SK-N-SH (cell line): Measurements from ENCODE around the gene MRPS5. TPM values are rescaled to one million over a fixed set of nuclear protein-coding genes. Genes with fewer than 3 reads are reported as not detected.

Experiments
- CTCF ChIA-PET: fragments of 300-600, 350-600 bp; formaldehyde crosslinking; extraction: SDS; loops from one replicate; lab custom pipeline; 2021; lab: Yijun Ruan, JAX
- POLR2A ChIA-PET: fragments of 350-600 bp; sonication (Branson Sonifier 250); formaldehyde crosslinking; extraction: SDS; loops from one replicate; lab custom pipeline; 2020; ENCODE audit warnings: antibody characterized with exemption, inconsistent platforms; lab: Yijun Ruan, JAX
- DNase-seq: peaks from one replicate; pipeline ENCODE4 v3.0.0; 2012
- H2AFZ ChIP-seq: fragments of 200-600 bp; sonication (generic); 2 replicates; pipeline ENCODE4 v1.8.1; 2016; ENCODE audit warnings: antibody characterized with exemption, mild to moderate bottlenecking, low read depth
- H3F3A ChIP-seq: fragments of 200-600 bp; sonication (generic); replicated peaks from 2 replicates; pipeline ENCODE3; 2016; ENCODE audit warnings: antibody characterized with exemption, mild to moderate bottlenecking; ENCODE audit not compliant: insufficient read depth
- H3K27ac ChIP-seq, 2 experiments: fragments of 200-500 bp in 1 of 2; fragments of 200-600 bp in 1 of 2; sonication (Bioruptor generic) in 1 of 2; sonication (generic), shearing (Covaris generic) in 1 of 2; 2 replicates each; pipeline versions ENCODE4 v1.5.1 to v1.6.1; 2014 to 2016; ENCODE audit warnings: low read depth in 2 of 2, inconsistent platforms in 1 of 2, low read length in 1 of 2, mild to moderate bottlenecking in 1 of 2, mixed read lengths in 1 of 2
- H3K27me3 ChIP-seq: fragments of 200-600 bp; sonication (generic), shearing (Covaris generic); 2 replicates; pipeline ENCODE4 v1.6.1; 2016; ENCODE audit warnings: mixed run types; ENCODE audit not compliant: insufficient read depth
- H3K36me3 ChIP-seq, 2 experiments: fragments of 200-500 bp in 1 of 2; fragments of 200-600 bp in 1 of 2; sonication (Bioruptor generic) in 1 of 2; sonication (generic) in 1 of 2; replicated peaks in 1 of 2; 2 replicates each; pipeline versions ENCODE3 to v1.5.1; 2014 to 2016; ENCODE audit warnings: low read length in 1 of 2, mild to moderate bottlenecking in 1 of 2; ENCODE audit not compliant: insufficient read depth in 2 of 2, control insufficient read depth in 1 of 2
- H3K4me1 ChIP-seq, 2 experiments: fragments of 200-500 bp in 1 of 2; fragments of 200-600 bp in 1 of 2; sonication (Bioruptor generic) in 1 of 2; sonication (generic), shearing (Covaris generic) in 1 of 2; 2 replicates each; pipeline versions ENCODE4 v1.5.1 to v1.6.1; 2014 to 2016; ENCODE audit warnings: low read depth in 1 of 2, low read length in 1 of 2, mixed run types in 1 of 2; ENCODE audit not compliant: insufficient read depth in 2 of 2, control insufficient read depth in 1 of 2
- H3K4me2 ChIP-seq: fragments of 200-600 bp; sonication (generic), shearing (Covaris generic); 2 replicates; pipeline ENCODE4 v1.6.1; 2017; ENCODE audit warnings: mixed run types
- H3K4me3 ChIP-seq, 2 experiments: fragments of 200-500 bp in 1 of 2; fragments of 200-600 bp in 1 of 2; sonication (Bioruptor generic) in 1 of 2; sonication (generic), shearing (Covaris generic) in 1 of 2; 2 replicates each; pipeline versions ENCODE4 v1.5.1 to v1.8.1; 2014 to 2016; ENCODE audit warnings: low read depth in 2 of 2, inconsistent platforms in 1 of 2, low read length in 1 of 2, mild to moderate bottlenecking in 1 of 2, mixed read lengths in 1 of 2, moderate library complexity in 1 of 2
- H3K79me2 ChIP-seq: fragments of 200-600 bp; sonication (generic); 2 replicates; pipeline ENCODE4 v1.8.1; 2017; ENCODE audit warnings: mild to moderate bottlenecking; ENCODE audit not compliant: insufficient read depth
- H3K9ac ChIP-seq: fragments of 200-600 bp; sonication (generic); 2 replicates; pipeline ENCODE4 v1.6.1; 2017; ENCODE audit warnings: mixed run types
- H3K9me2 ChIP-seq: fragments of 200-600 bp; sonication (generic); 2 replicates; pipeline ENCODE4 v1.6.1; 2017; ENCODE audit warnings: mixed run types
- H3K9me3 ChIP-seq: fragments of 200-600 bp; sonication (generic); 2 replicates; pipeline ENCODE4 v1.6.1; 2017; ENCODE audit warnings: mixed run types, mild to moderate bottlenecking, moderate library complexity
- H4K20me1 ChIP-seq: fragments of 200-600 bp; sonication (generic); 2 replicates; pipeline ENCODE4 v1.6.1; 2017; ENCODE audit warnings: mild to moderate bottlenecking, mixed run types; ENCODE audit not compliant: insufficient read depth
- ELF1 ChIP-seq: IDR thresholded peaks from 2 replicates; pipeline ENCODE4 v1.4.0; 2012
- FOSL2 ChIP-seq: IDR thresholded peaks from 2 replicates; pipeline ENCODE4 v1.4.0; 2012; ENCODE audit warnings: low read depth, mild to moderate bottlenecking, moderate library complexity, borderline replicate concordance
- FOXJ3 ChIP-seq: sonication (generic); formaldehyde crosslinking; IDR thresholded peaks from 2 replicates; pipeline ENCODE4 v1.5.1; 2020; ENCODE audit warnings: mild to moderate bottlenecking, missing genetic modification reagents
- GABPA ChIP-seq: IDR thresholded peaks from 2 replicates; pipeline ENCODE4 v1.4.0; 2012; ENCODE audit warnings: low read depth, mild to moderate bottlenecking
- GATA2 ChIP-seq: sonication (generic); formaldehyde crosslinking; IDR thresholded peaks from 2 replicates; pipeline ENCODE4 v1.5.0; 2020; ENCODE audit warnings: mild to moderate bottlenecking, missing genetic modification reagents
- IRF3 ChIP-seq: fragments of 150-350 bp; IDR thresholded peaks from 2 replicates; pipeline ENCODE4 v1.6.1; 2016; ENCODE audit warnings: mild to moderate bottlenecking, low read depth, low read length
- JUND ChIP-seq: IDR thresholded peaks from 2 replicates; pipeline ENCODE4 v1.4.0; 2012
- MAX ChIP-seq: IDR thresholded peaks from 2 replicates; pipeline ENCODE4 v1.4.0; 2012; ENCODE audit warnings: low read depth
- MEF2A ChIP-seq: IDR thresholded peaks from 2 replicates; pipeline ENCODE4 v1.4.0; 2012; ENCODE audit warnings: low read depth, borderline replicate concordance
- MXI1 ChIP-seq: IDR thresholded peaks from 2 replicates; pipeline ENCODE4 v1.6.1; 2012; ENCODE audit warnings: mild to moderate bottlenecking, low read depth, low read length, improper control_type of control experiment
- NRF1 ChIP-seq: IDR thresholded peaks from 2 replicates; pipeline ENCODE4 v1.6.1; 2012; ENCODE audit warnings: low read depth, mild to moderate bottlenecking, low read length
- PBX3 ChIP-seq: IDR thresholded peaks from 2 replicates; pipeline ENCODE4; 2012
- RAD21 ChIP-seq: IDR thresholded peaks from 2 replicates; pipeline ENCODE4 v1.6.1; 2012; ENCODE audit warnings: mild to moderate bottlenecking, low read length
- REST ChIP-seq: IDR thresholded peaks from 2 replicates; pipeline ENCODE4 v1.6.1; 2012; ENCODE audit warnings: mild to moderate bottlenecking, low read depth, low read length, moderate library complexity
- RFX5 ChIP-seq: IDR thresholded peaks from 2 replicates; pipeline ENCODE4 v1.6.1; 2012; ENCODE audit warnings: mild to moderate bottlenecking, improper control_type of control experiment, low read length
- SMC3 ChIP-seq: IDR thresholded peaks from 2 replicates; pipeline ENCODE4 v1.6.1; 2012; ENCODE audit warnings: low read depth, low read length, improper control_type of control experiment
- TAF1 ChIP-seq: IDR thresholded peaks from 2 replicates; pipeline ENCODE4 v1.6.1; 2012; ENCODE audit warnings: low read depth, mild to moderate bottlenecking, low read length, moderate library complexity, borderline replicate concordance
- TCF12 ChIP-seq: IDR thresholded peaks from 2 replicates; pipeline ENCODE4 v1.4.0; 2012
- TEAD4 ChIP-seq: IDR thresholded peaks from 2 replicates; pipeline ENCODE4 v1.4.0; 2012; ENCODE audit warnings: mild to moderate bottlenecking, borderline replicate concordance; ENCODE audit not compliant: insufficient read depth
- USF1 ChIP-seq: IDR thresholded peaks from 2 replicates; pipeline ENCODE4 v1.4.0; 2012; ENCODE audit warnings: low read depth, borderline replicate concordance
- YY1 ChIP-seq: IDR thresholded peaks from 2 replicates; pipeline ENCODE4 v1.4.0; 2012; ENCODE audit warnings: low read depth, mild to moderate bottlenecking
- WGBS: methylation state at CpG from one replicate; pipeline ENCODE4 v1.1.6; 2017; ENCODE audit warnings: low lambda C conversion rate; 5-methylcytosine and 5-hydroxymethylcytosine counted together
- polyA plus RNA-seq, 3 experiments: library from polyadenylated mRNA; depleted of rRNA; stranded (reverse); fragments of >200 nt; gene quantifications; 2 replicates each; pipeline ENCODE4 v1.2.3, GENCODE V29; 2012

The MRPS5 gene
- polyA plus RNA-seq, 1 of the 3 experiments (the other 2 are of a cell fraction): 32.8 TPM

GRCh38 chr2:95087379-95087778, 34.2 kb downstream of the MRPS5 start:
- no peaks in the 10 kb centered on the region for H3K9me3 ChIP-seq
- no peak overlapping the region for H2AFZ ChIP-seq
- no peak overlapping the region for H3K9ac ChIP-seq
- H3K9me2 ChIP-seq: no peaks in the 10 kb centered on the region
- no peak overlapping the region for H3K27ac ChIP-seq
- H3K4me3 ChIP-seq: no peak overlapping the region
- DNase-seq: no peak
- H3K27me3 ChIP-seq: no peaks in the 10 kb centered on the region
- POLR2A ChIA-PET: no interaction called here
- no peaks in the 10 kb centered on the region for H4K20me1 ChIP-seq
- H3K36me3 ChIP-seq: peaks cover 29 to 45% of the 10 kb centered on the region in 2 experiments
- no peaks in the 10 kb centered on the region for H3K4me1 ChIP-seq
- WGBS: 98% methylated on average over 5 of the region's 5 CpGs
- H3K4me2 ChIP-seq: no peak overlapping the region
- TF ChIP-seq JUND (no peak), USF1 (no peak), GABPA (no peak), TAF1 (no peak), RAD21 (no peak), FOXJ3 (no peak), SMC3 (no peak), FOSL2 (no peak), MXI1 (no peak), ELF1 (no peak), GATA2 (CRISPR knock-in tag) (no peak), NRF1 (no peak), PBX3 (no peak), TEAD4 (no peak), YY1 (no peak), MEF2A (no peak), IRF3 (no peak), TCF12 (no peak)
- TF ChIP-seq, all 33 proteins: peak for 0
- H3F3A ChIP-seq: no peaks in the 10 kb centered on the region
- CTCF ChIA-PET: interaction anchor here (0.9 to 1.5 kb wide), 3 partner anchors 10 to 28 kb away, joined by 3 to 10 read pairs (median 6); no protein-coding TSS in a partner anchor
- H3K79me2 ChIP-seq: no peaks in the 10 kb centered on the region

GRCh38 chr2:95086017-95086416, 35.6 kb downstream of the MRPS5 start:
- no peak overlapping the region for H3K9ac ChIP-seq
- no peak overlapping the region for H3K4me3 ChIP-seq
- WGBS: 90% methylated on average over 1 of the region's 1 CpG
- no peaks in the 10 kb centered on the region for H3K79me2 ChIP-seq
- TF ChIP-seq FOXJ3: no peak
- no peak for TF ChIP-seq TCF12
- TF ChIP-seq RFX5: no peak
- no peak for TF ChIP-seq MAX
- no peak for TF ChIP-seq SMC3
- no peak for TF ChIP-seq REST
- TF ChIP-seq TEAD4: no peak
- TF ChIP-seq MXI1: no peak
- no peaks in the 10 kb centered on the region for H3K4me1 ChIP-seq
- H3K4me2 ChIP-seq: no peak overlapping the region
- CTCF ChIA-PET: interaction anchor here (0.9 kb wide), 1 partner anchor 29 kb away, joined by 4 read pairs; no protein-coding TSS in a partner anchor
- no peak for DNase-seq
- POLR2A ChIA-PET: no interaction called here
- H4K20me1 ChIP-seq: no peaks in the 10 kb centered on the region
- no peak overlapping the region for H2AFZ ChIP-seq
- no peaks in the 10 kb centered on the region for H3K9me3 ChIP-seq
- peaks cover 29 to 34% of the 10 kb centered on the region in 2 experiments for H3K36me3 ChIP-seq
- no peak overlapping the region for H3K27ac ChIP-seq
- H3K9me2 ChIP-seq: no peaks in the 10 kb centered on the region
- H3F3A ChIP-seq: no peaks in the 10 kb centered on the region
- no peaks in the 10 kb centered on the region for H3K27me3 ChIP-seq
